ENCODE results near the gene NR1D1. TPM values are rescaled to one million over a fixed set of nuclear protein-coding genes. Genes with fewer than 3 reads are reported as not detected.

The NR1D1 gene
- polyA plus RNA-seq, 1 donor (not counting 4 experiments of a cell fraction or from before 2014, with no cell fraction given): 1.0 TPM

- dilution Hi-C loops (cut with MboI; ENCODE audit: extremely low pct_ligation_motif_present, low sequenced_read_pairs): no loop called here
- Histone ChIP-seq H3K27me3 (ENCODE audit: control insufficient read depth, extremely low read depth, insufficient read depth, low read length) (no peaks in the 10 kb centered on the region), H3K9ac (ENCODE audit: control insufficient read depth, extremely low read depth, insufficient read depth, low read length) (no peak overlapping the region), H3K4me1 (ENCODE audit: control insufficient read depth, extremely low read depth, insufficient read depth, low read length) (peaks cover 49% of the 10 kb centered on the region), H3K36me3 (ENCODE audit: control insufficient read depth in 2 of 2, extremely low read depth in 1 of 2, insufficient read depth in 2 of 2, low read length in 2 of 2) (no peaks in the 10 kb centered on the region), H3K4me2 (ENCODE audit: control insufficient read depth, extremely low read depth, insufficient read depth, low read depth, low read length) (no peak overlapping the region), H3K27ac (ENCODE audit: control insufficient read depth, insufficient read depth, low read length) (no peak overlapping the region), H4K20me1 (ENCODE audit: control insufficient read depth, extremely low read depth, insufficient read depth, low read length) (no peaks in the 10 kb centered on the region), H2AFZ (ENCODE audit: control insufficient read depth, low read length) (no peak overlapping the region), H3K4me3 (ENCODE audit: control insufficient read depth in 2 of 3, extremely low read depth in 1 of 3, insufficient read depth in 2 of 3, low read depth in 1 of 3, low read length in 3 of 3) (no peak overlapping the region), H3K9me3 (ENCODE audit: control insufficient read depth, low read depth, low read length) (no peaks in the 10 kb centered on the region), H3K79me2 (ENCODE audit: control insufficient read depth, insufficient read depth, low read length) (no peaks in the 10 kb centered on the region), H3K9me1 (ENCODE audit: control insufficient read depth, extremely low read depth, insufficient read depth, low read length) (no peaks in the 10 kb centered on the region)
- FAIRE-seq: no peak
- TF ChIP-seq, protein P1, sequence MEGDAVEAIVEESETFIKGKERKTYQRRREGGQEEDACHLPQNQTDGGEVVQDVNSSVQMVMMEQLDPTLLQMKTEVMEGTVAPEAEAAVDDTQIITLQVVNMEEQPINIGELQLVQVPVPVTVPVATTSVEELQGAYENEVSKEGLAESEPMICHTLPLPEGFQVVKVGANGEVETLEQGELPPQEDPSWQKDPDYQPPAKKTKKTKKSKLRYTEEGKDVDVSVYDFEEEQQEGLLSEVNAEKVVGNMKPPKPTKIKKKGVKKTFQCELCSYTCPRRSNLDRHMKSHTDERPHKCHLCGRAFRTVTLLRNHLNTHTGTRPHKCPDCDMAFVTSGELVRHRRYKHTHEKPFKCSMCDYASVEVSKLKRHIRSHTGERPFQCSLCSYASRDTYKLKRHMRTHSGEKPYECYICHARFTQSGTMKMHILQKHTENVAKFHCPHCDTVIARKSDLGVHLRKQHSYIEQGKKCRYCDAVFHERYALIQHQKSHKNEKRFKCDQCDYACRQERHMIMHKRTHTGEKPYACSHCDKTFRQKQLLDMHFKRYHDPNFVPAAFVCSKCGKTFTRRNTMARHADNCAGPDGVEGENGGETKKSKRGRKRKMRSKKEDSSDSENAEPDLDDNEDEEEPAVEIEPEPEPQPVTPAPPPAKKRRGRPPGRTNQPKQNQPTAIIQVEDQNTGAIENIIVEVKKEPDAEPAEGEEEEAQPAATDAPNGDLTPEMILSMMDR (optimal IDR thresholded peaks at IDR 0.05 in 1 of 3, IDR thresholded peaks at IDR 0.05 in 1 of 3, conservative IDR thresholded peaks at IDR 0.05 in 1 of 3; ENCODE audit: extremely low read depth in 1 of 3, insufficient read depth in 2 of 3, low read length in 3 of 3): no peak
- no peak for TF ChIP-seq EZH2 (IDR thresholded peaks at IDR 0.05; ENCODE audit: low read length)
- no peak for DNase-seq (ENCODE audit: low read depth, low spot score)
Measured at GRCh38 chr17:40073454-40074174, 26.8 kb downstream of the NR1D1 start.

DNA sequence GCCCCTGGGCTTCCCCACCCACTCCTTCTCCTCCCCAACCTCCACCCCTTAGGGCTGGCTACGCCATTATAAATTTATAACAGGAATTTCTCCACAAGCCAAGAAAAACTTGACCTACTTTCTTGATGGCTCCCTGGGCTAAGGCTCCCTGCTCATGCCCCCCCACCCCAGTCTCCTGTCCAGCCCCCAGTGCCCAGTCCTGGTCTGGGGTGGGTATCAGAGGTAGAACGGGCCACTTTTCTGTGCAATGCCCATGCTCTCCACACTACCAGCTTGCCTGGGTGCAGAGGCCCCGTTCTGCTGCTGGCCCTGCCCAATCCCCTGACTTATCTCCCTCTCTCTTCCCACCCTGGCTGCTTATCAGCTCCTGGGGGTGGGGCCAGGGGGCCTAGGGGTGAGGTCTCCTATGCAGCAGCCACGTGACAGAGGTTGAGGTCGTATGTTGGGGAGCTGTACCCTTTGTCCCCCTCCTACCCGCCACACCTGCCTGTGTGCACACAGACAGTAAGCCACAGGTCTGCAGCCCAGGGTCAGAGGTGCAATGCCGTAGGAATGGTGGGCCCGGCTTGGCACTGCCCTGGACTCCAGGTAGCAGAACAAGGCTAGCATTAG is 27.5 kb downstream of the NR1D1 start:
- H3K27ac ChIP-seq (ENCODE audit: control insufficient read depth, insufficient read depth, low read length): no peak overlapping the region
- H3K36me3 ChIP-seq (ENCODE audit: control insufficient read depth in 2 of 2, extremely low read depth in 1 of 2, insufficient read depth in 2 of 2, low read length in 2 of 2): no peaks in the 10 kb centered on the region
- H3K4me3 ChIP-seq (ENCODE audit: control insufficient read depth in 2 of 3, extremely low read depth in 1 of 3, insufficient read depth in 2 of 3, low read depth in 1 of 3, low read length in 3 of 3): no peak overlapping the region
- H3K9me3 ChIP-seq (ENCODE audit: control insufficient read depth, low read depth, low read length): no peaks in the 10 kb centered on the region
- no peaks in the 10 kb centered on the region for H3K9me1 ChIP-seq (ENCODE audit: control insufficient read depth, extremely low read depth, insufficient read depth, low read length)
- H3K79me2 ChIP-seq (ENCODE audit: control insufficient read depth, insufficient read depth, low read length): no peaks in the 10 kb centered on the region
- no peaks in the 10 kb centered on the region for H4K20me1 ChIP-seq (ENCODE audit: control insufficient read depth, extremely low read depth, insufficient read depth, low read length)
- TF ChIP-seq EZH2 (IDR thresholded peaks at IDR 0.05; ENCODE audit: low read length): no peak
- TF ChIP-seq, protein P1 (optimal IDR thresholded peaks at IDR 0.05 in 1 of 3, IDR thresholded peaks at IDR 0.05 in 1 of 3, conservative IDR thresholded peaks at IDR 0.05 in 1 of 3; ENCODE audit: extremely low read depth in 1 of 3, insufficient read depth in 2 of 3, low read length in 3 of 3): no peak
- H3K4me1 ChIP-seq (ENCODE audit: control insufficient read depth, extremely low read depth, insufficient read depth, low read length): peaks cover 57% of the 10 kb centered on the region
- DNase-seq (ENCODE audit: low read depth, low spot score): no peak
- dilution Hi-C loops (cut with MboI; ENCODE audit: extremely low pct_ligation_motif_present, low sequenced_read_pairs): no loop called here
- no peaks in the 10 kb centered on the region for H3K27me3 ChIP-seq (ENCODE audit: control insufficient read depth, extremely low read depth, insufficient read depth, low read length)
- H2AFZ ChIP-seq (ENCODE audit: control insufficient read depth, low read length): no peak overlapping the region
- H3K4me2 ChIP-seq (ENCODE audit: control insufficient read depth, extremely low read depth, insufficient read depth, low read depth, low read length): no peak overlapping the region
- no peak for FAIRE-seq
- no peak overlapping the region for H3K9ac ChIP-seq (ENCODE audit: control insufficient read depth, extremely low read depth, insufficient read depth, low read length)
